ENCODE measurements around the gene NUDT1.

DNA sequence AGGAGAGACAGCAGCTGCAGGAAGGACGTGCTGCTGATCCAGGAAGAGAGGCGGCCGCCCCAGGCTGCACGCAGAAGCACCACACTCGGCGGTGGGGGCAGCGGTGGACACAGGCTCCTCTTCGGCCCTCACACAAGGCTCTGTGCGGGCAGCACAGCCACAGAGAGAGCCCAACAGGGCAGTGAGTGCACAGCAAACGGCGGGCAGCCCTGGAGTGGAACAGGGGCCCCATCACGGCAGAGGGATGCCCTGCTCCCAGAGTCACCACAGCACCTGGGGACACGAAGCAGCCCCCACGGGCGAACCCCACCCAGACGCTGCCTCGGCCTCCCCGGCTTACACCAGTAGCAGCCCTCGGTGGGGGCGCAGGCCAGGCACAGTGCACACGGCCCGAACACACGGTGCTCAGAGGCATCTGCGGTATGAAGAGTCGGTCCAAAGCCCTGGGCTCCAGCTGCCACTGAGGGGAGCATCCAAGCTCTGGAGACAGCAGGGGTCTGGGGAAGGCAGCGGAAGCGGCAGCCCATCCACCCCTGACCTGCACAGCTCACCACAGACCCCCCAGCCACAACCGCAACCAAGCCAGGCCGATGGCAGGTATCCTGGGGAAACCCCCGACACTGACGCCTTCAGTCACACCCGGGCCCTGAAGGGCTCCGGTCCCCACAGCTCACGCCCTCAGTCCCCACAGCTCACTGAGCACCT, 16.8 kb downstream of the NUDT1 start:
- TF ChIP-seq CTCF (IDR thresholded peaks at IDR 0.05; ENCODE audit: low read length) (no peak), EZH2 (IDR thresholded peaks at IDR 0.05; ENCODE audit: borderline replicate concordance, low read length) (no peak)
